Measurements from ENCODE around the gene NPFFR2. TPM values are rescaled to one million over a fixed set of nuclear protein-coding genes. Genes with fewer than 3 reads are reported as not detected.

NPFFR2 gene
- total and polyA plus RNA-seq, 11 donors, result 0.97 TPM; not detected in 10

DNA sequence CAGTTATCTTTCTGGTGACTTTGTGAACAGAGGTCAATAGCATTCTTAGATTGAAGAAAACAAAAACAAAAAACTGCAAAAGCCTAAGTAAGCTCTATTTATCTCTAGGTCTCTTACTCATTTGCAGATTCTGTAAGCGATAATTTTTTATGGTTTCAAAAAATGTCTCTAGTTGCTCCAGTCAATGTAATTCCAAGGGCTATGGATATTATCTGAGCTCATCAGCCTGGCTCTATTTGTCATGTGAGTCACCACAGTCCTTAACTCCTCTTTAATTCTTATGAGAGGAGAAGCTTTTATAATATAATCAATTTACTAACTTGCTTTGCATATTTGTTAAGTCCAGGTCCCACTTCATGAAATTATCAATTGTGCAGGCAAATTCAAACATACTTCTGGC lies 79.1 kb downstream of the NPFFR2 start:
- 85 to 100% (median 95%) methylated on average over 1 of the region's 1 CpG for WGBS, 4 donors
- no peak overlapping the region for H3K4me3 ChIP-seq
- no peaks in the 10 kb centered on the region for H3K4me1 ChIP-seq
- DNase-seq (no peak), ATAC-seq (no peak)
- H3K36me3 ChIP-seq, result no peaks in the 10 kb centered on the region
- no peaks in the 10 kb centered on the region for H3K27me3 ChIP-seq
- H3K27ac ChIP-seq, result no peak overlapping the region
- TF ChIP-seq POLR2A (IDR thresholded peaks at IDR 0.05), result no peak
- no peak for TF ChIP-seq CTCF (IDR thresholded peaks at IDR 0.05)
- no peaks in the 10 kb centered on the region for H3K9me3 ChIP-seq
- intact Hi-C loops (cut with DNase I), result no loop called here

DNA sequence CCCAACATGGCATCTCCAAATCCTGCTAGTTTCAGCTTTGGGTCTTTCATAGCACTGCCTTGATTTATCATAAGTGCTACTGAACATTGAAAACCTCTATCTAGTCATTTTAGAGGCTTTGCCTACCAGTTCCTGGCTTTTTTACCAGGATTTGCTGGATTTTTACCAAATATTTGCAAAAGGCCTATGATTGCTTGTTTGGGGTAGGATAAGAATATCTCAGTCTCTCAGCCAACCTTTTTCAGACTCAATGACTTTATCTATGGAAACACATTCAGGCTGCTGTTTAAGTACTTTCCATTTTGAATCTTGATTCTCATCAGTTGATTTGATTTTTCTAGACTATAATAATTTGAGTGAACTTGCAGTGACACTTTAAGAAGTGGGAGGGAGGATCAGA lies 80.1 kb downstream of the NPFFR2 start:
- no peaks in the 10 kb centered on the region for H3K36me3 ChIP-seq
- TF ChIP-seq CTCF (IDR thresholded peaks at IDR 0.05) (no peak), POLR2A (IDR thresholded peaks at IDR 0.05) (no peak)
- no peak overlapping the region for H3K4me3 ChIP-seq
- H3K4me1 ChIP-seq, result no peaks in the 10 kb centered on the region
- no peak for DNase-seq
- H3K27ac ChIP-seq, result no peak overlapping the region
- no peak for ATAC-seq
- intact Hi-C loops (cut with DNase I), result no loop called here
- no peaks in the 10 kb centered on the region for H3K9me3 ChIP-seq
- no peaks in the 10 kb centered on the region for H3K27me3 ChIP-seq

DNA sequence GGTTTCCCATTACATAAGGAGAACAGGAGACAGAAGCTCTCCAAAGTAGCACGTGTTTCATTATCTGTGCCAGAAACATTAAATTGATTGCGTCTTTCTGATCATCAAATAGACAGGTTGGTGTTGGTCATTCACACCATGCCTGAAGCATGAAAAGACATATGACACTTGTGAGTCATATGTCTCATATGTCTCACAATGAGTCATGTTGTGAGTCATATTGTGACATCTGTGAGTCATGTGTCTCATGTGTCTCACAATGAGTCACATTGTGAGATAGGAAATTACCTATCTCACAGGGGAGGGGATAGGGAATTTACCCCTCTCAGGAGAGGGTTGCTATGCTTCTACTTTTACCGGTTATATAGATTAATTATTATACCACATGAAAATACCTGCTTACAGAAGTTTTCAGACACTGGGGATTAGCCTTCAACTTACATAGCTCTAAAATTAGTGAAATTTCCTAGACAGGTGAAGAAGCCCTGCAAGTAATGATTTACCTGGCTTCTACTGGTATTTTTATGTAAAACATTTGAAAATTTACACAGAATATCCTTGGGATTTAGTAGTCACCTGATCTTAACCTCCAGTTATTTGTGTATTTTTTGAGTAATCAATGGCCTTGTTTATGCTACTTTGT lies 80.8 kb downstream of the NPFFR2 start:
- Histone ChIP-seq H3K27ac (no peak overlapping the region), H3K9me3 (no peaks in the 10 kb centered on the region), H3K36me3 (no peaks in the 10 kb centered on the region), H3K4me3 (no peak overlapping the region), H3K27me3 (no peaks in the 10 kb centered on the region), H3K4me1 (no peaks in the 10 kb centered on the region)
- ATAC-seq (no peak), DNase-seq (no peak)
- intact Hi-C loops (cut with DNase I), result no loop called here
- 63 to 88% (median 77%) methylated on average over 3 of the region's 3 CpGs for WGBS, 4 donors
- TF ChIP-seq POLR2A (IDR thresholded peaks at IDR 0.05), result no peak
- no peak for TF ChIP-seq CTCF (IDR thresholded peaks at IDR 0.05)

GRCh38 chr4:72118017-72118416 lies 86.2 kb downstream of the NPFFR2 start:
- H3K4me1 ChIP-seq, result no peaks in the 10 kb centered on the region
- intact Hi-C loops (cut with DNase I), result no loop called here
- no peak overlapping the region for H3K27ac ChIP-seq
- H3K4me3 ChIP-seq, result no peak overlapping the region
- TF ChIP-seq POLR2A (IDR thresholded peaks at IDR 0.05) (no peak), CTCF (IDR thresholded peaks at IDR 0.05) (no peak)
- no peaks in the 10 kb centered on the region for H3K36me3 ChIP-seq
- 83 to 92% (median 89%) methylated on average over 3 of the region's 3 CpGs for WGBS, 4 donors
- no peaks in the 10 kb centered on the region for H3K9me3 ChIP-seq
- no peak for DNase-seq
- H3K27me3 ChIP-seq, result no peaks in the 10 kb centered on the region
- no peak for ATAC-seq
